Measurements from ENCODE around the gene SECISBP2. TPM values are rescaled to one million over a fixed set of nuclear protein-coding genes. Genes with fewer than 3 reads are reported as not detected.

The SECISBP2 gene
- total RNA-seq, 1 donor from 2014 or later, result 25.5 TPM

DNA sequence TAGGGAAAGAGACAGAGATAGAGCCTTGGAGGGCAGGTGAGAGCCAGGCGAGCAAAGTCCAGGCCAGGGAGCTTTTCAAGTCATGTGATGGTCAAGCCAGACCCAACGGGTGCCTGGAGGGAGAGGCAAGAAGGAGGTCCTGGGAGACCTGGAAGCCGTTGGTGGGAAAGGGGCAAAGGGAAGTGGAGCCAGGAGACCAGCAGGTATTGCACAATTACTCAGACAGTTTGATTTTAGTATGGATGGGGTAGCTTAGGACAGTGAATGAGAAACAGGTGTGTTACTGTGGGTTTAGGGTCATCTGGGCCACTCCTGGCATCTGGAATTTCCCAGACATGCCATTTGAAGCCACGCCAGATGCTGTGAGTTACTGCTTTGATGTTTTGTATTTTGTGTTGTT is 5.1 kb downstream of the SECISBP2 start:
- DNase-seq (ENCODE audit: low read depth), result no peak
- Histone ChIP-seq H3K4me3 (ENCODE audit: low read depth, low read length) (no peak overlapping the region), H3K36me3 (ENCODE audit: control insufficient read depth, insufficient read depth, low read length) (peaks cover 4% of the 10 kb centered on the region), H3K27me3 (ENCODE audit: control insufficient read depth, insufficient read depth, low read length) (no peaks in the 10 kb centered on the region)
- no peak for FAIRE-seq
- TF ChIP-seq, protein P1, sequence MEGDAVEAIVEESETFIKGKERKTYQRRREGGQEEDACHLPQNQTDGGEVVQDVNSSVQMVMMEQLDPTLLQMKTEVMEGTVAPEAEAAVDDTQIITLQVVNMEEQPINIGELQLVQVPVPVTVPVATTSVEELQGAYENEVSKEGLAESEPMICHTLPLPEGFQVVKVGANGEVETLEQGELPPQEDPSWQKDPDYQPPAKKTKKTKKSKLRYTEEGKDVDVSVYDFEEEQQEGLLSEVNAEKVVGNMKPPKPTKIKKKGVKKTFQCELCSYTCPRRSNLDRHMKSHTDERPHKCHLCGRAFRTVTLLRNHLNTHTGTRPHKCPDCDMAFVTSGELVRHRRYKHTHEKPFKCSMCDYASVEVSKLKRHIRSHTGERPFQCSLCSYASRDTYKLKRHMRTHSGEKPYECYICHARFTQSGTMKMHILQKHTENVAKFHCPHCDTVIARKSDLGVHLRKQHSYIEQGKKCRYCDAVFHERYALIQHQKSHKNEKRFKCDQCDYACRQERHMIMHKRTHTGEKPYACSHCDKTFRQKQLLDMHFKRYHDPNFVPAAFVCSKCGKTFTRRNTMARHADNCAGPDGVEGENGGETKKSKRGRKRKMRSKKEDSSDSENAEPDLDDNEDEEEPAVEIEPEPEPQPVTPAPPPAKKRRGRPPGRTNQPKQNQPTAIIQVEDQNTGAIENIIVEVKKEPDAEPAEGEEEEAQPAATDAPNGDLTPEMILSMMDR (IDR thresholded peaks at IDR 0.05; ENCODE audit: insufficient read depth, low read length, severe bottlenecking), result no peak

DNA sequence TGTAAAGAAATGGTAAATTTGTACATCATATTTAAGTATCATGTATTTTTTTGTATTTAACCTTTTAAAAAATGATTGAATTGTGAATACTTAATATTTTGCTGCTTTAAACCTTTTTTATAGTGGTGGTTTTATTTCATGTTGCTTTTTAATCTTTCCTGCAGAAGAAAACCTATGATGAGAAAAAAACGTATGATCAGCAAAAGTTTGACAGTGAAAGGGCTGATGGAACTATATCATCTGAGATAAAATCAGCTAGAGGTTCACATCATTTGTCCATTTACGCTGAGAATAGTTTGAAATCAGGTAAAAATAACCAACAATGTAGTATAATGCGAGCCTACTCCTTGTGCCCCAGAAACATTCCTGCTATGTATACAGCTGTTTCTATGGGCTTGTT is 7.4 kb downstream of the SECISBP2 start:
- Histone ChIP-seq H3K4me3 (ENCODE audit: low read depth, low read length) (no peak overlapping the region), H3K36me3 (ENCODE audit: control insufficient read depth, insufficient read depth, low read length) (peaks cover 11% of the 10 kb centered on the region), H3K27me3 (ENCODE audit: control insufficient read depth, insufficient read depth, low read length) (no peaks in the 10 kb centered on the region)
- TF ChIP-seq, protein P1 (IDR thresholded peaks at IDR 0.05; ENCODE audit: insufficient read depth, low read length, severe bottlenecking), result no peak
- FAIRE-seq, result no peak
- no peak for DNase-seq (ENCODE audit: low read depth)

DNA sequence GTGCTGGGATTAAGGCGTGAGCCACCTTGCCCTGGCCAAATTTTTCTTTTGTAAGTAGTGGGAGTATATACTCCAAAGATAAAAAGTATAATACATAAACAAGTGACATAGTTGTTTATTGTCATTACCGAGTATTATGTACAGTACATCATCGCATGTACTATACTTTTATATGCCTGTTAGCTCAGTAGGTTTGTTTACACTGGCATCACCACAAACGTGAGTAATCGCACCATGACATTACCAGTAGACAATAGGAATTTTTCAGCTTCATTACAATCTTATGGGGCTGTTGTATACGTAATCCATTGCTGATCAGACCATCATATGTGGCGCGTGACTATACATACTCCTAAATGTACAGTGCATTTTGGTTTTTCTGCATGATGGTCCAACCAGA is 9.8 kb downstream of the SECISBP2 start:
- no peaks in the 10 kb centered on the region for H3K27me3 ChIP-seq (ENCODE audit: control insufficient read depth, insufficient read depth, low read length)
- TF ChIP-seq, protein P1 (IDR thresholded peaks at IDR 0.05; ENCODE audit: insufficient read depth, low read length, severe bottlenecking), result no peak
- H3K4me3 ChIP-seq (ENCODE audit: low read depth, low read length), result no peak overlapping the region
- FAIRE-seq (no peak), DNase-seq (ENCODE audit: low read depth) (peak; percentile 26)
- peaks cover 13% of the 10 kb centered on the region for H3K36me3 ChIP-seq (ENCODE audit: control insufficient read depth, insufficient read depth, low read length)

DNA sequence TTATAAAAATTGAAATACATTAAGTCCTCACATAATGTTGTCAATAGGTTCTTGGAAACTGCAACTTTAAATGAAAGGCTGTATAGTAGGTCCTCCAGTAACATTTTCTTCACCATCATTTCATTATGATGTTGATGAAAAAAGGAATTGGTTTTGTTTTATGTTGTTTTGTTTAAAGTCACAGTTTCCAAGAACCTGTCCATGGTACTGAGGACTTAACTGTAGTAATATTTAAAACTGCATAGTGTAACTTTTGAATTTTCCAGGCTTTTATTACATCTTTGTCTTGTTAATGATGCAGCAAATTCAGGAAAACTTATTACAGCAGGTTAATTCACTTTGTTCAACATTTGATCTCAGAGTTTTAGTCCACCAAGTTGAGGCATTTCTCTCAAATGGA is 11.6 kb downstream of the SECISBP2 start:
- H3K36me3 ChIP-seq (ENCODE audit: control insufficient read depth, insufficient read depth, low read length), result peaks cover 15% of the 10 kb centered on the region
- TF ChIP-seq, protein P1 (IDR thresholded peaks at IDR 0.05; ENCODE audit: insufficient read depth, low read length, severe bottlenecking), result no peak

DNA sequence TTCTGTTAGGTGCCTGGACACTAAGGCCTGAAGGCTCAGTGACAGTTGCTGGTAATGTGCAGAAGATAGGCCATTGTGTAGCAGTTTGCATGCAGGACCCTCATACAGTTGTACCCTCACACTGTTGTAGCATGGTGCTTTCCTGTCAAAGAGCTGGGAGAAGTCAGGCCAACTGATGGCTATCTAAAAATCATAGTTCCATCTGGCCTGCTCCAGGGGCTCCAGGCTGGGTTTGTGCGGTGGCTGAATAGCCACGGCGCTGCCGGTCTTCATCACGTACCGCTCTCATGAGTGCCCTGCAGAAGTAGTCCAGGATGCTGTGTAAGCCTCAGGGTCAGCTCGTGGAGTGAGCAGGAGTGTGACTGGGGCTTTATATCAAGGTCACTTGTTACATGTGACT is 12.2 kb downstream of the SECISBP2 start:
- Histone ChIP-seq H3K36me3 (ENCODE audit: control insufficient read depth, insufficient read depth, low read length) (peaks cover 15% of the 10 kb centered on the region), H3K27me3 (ENCODE audit: control insufficient read depth, insufficient read depth, low read length) (no peaks in the 10 kb centered on the region), H3K4me3 (ENCODE audit: low read depth, low read length) (no peak overlapping the region)
- TF ChIP-seq, protein P1 (IDR thresholded peaks at IDR 0.05; ENCODE audit: insufficient read depth, low read length, severe bottlenecking), result no peak
- no peak for FAIRE-seq
- DNase-seq (ENCODE audit: low read depth), result no peak

More for the DNA sequence above, 11.6 kb downstream of the SECISBP2 start:
- H3K4me3 ChIP-seq (ENCODE audit: low read depth, low read length), result no peak overlapping the region
- FAIRE-seq (no peak), DNase-seq (ENCODE audit: low read depth) (no peak)
- no peaks in the 10 kb centered on the region for H3K27me3 ChIP-seq (ENCODE audit: control insufficient read depth, insufficient read depth, low read length)

DNA sequence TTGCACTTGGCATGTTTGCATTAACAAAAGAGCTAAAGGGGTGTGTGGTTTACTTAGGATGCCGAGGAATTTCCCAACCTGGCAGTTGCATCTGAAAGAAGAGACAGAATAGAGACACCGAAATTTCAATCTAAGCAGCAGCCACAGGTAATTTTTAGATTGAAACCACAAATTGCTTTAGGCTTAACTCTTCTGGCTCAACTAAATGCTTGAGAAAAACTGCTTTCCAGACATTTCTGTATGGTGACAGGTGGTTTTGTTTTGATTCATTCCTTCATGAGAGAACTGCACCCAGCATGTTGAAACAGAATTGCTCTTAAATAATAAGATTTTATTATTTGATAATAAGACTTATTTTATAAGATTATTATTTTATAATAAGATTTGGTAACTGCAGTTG is 21.5 kb downstream of the SECISBP2 start:
- Histone ChIP-seq H3K4me3 (ENCODE audit: low read depth, low read length) (no peak overlapping the region), H3K36me3 (ENCODE audit: control insufficient read depth, insufficient read depth, low read length) (peaks cover 8% of the 10 kb centered on the region), H3K27me3 (ENCODE audit: control insufficient read depth, insufficient read depth, low read length) (no peaks in the 10 kb centered on the region)
- DNase-seq (ENCODE audit: low read depth) (no peak), FAIRE-seq (no peak)
- TF ChIP-seq, protein P1 (IDR thresholded peaks at IDR 0.05; ENCODE audit: insufficient read depth, low read length, severe bottlenecking), result no peak
